Measurements from ENCODE around the gene DNAJB1. TPM values are rescaled to one million over a fixed set of nuclear protein-coding genes. Genes with fewer than 3 reads are reported as not detected.

The DNAJB1 gene
- total RNA-seq, 1 experiment from 2014 or later, result 77.7 TPM

DNA sequence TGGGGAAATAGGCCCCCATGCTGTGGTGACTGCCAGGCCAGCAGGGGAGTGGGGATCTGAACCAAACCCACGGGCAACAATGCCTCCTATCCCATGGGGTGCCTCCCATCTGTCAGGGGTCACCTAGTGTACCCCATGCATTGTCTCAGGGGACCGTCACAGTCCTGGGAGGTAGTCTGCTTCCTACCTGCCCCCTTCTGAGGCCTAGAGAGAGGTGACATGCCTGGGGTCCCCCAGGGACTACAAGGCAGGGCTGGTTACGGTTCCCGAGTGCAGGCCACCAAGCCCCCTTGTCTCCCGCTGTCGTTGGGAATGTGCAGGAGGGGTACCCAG lies 42.5 kb upstream of the DNAJB1 start:
- Histone ChIP-seq H3T11ph (ENCODE audit: low read length) (no peak overlapping the region), H3K27me3 (ENCODE audit: insufficient read depth, low read length) (no peaks in the 10 kb centered on the region), H2AK5ac (ENCODE audit: insufficient read length, low read length) (no peak overlapping the region), H4K20me1 (ENCODE audit: control insufficient read depth, insufficient read depth, insufficient read length) (no peaks in the 10 kb centered on the region), H3K4ac (ENCODE audit: low read depth, low read length) (no peak overlapping the region), H3K9me3 (ENCODE audit: control insufficient read depth, low read depth, low read length) (no peaks in the 10 kb centered on the region), H3K27ac (ENCODE audit: insufficient read length, low read depth, low read length) (no peak overlapping the region), H3K4me2 (ENCODE audit: insufficient read depth, insufficient read length, low read length) (no peak overlapping the region), H3K23ac (ENCODE audit: insufficient read length, low read depth, low read length) (no peak overlapping the region), H3K9ac (ENCODE audit: extremely low read depth, insufficient read length, low read length) (no peak overlapping the region), H3K14ac (ENCODE audit: insufficient read depth, low read length) (no peak overlapping the region), H3K18ac (ENCODE audit: insufficient read length, low read depth, low read length) (no peak overlapping the region), H2BK5ac (ENCODE audit: insufficient read length, low read length) (no peak overlapping the region), H3K4me1 (ENCODE audit: insufficient read depth, low read length) (no peaks in the 10 kb centered on the region; the same call in 1 of the 2 replicates), H2BK12ac (ENCODE audit: insufficient read length, low read depth, low read length) (no peak overlapping the region), H2BK15ac (ENCODE audit: low read depth, low read length) (no peak overlapping the region), H4K8ac (replicated peaks; ENCODE audit: insufficient read length, low read depth, low read length) (no peak overlapping the region), H3K79me1 (ENCODE audit: insufficient read depth, low read depth, low read length, poor library complexity, severe bottlenecking) (peaks cover 9% of the 10 kb centered on the region), H4K5ac (ENCODE audit: insufficient read length, low read depth, low read length) (no peak overlapping the region), H4K91ac (ENCODE audit: insufficient read length, low read depth, low read length) (no peak overlapping the region), H2BK120ac (ENCODE audit: low read depth, low read length, poor library complexity, severe bottlenecking) (no peak overlapping the region), H2AFZ (ENCODE audit: low read length) (no peak overlapping the region), H3K23me2 (ENCODE audit: insufficient read length, low read depth, low read length, poor library complexity, severe bottlenecking) (no peaks in the 10 kb centered on the region), H3K56ac (ENCODE audit: insufficient read length, low read depth, low read length) (no peak overlapping the region), H3K79me2 (ENCODE audit: insufficient read depth, low read length) (peaks cover 1% of the 10 kb centered on the region; the same call in 1 of the 2 replicates), H2BK20ac (ENCODE audit: low read depth, low read length, poor library complexity, severe bottlenecking) (no peak overlapping the region)
- no peaks in the 10 kb centered on the region for H3K27me3 Mint-ChIP-seq (ENCODE audit: low read depth)
- peaks cover 2 to 5% (median 3%) of the 10 kb centered on the region in 3 experiments; a peak in 5 of 7 replicates for H3K36me3 Mint-ChIP-seq (ENCODE audit: insufficient read depth in 1 of 3, low read depth in 3 of 3)
- H3K9me3 Mint-ChIP-seq, result no peaks in the 10 kb centered on the region
- H3K4me1 Mint-ChIP-seq, result peaks cover 36 to 52% of the 10 kb centered on the region in 2 experiments
- no CpG with 5 or more reads among the region's 6 CpGs for WGBS (ENCODE audit: extremely low coverage, insufficient read length, low lambda C conversion rate)
- H3K27ac Mint-ChIP-seq, result peak overlapping the region; percentile 90 to 96 (median 94); a peak in 4 of 7 replicates
- H3K4me3 Mint-ChIP-seq, result no peak overlapping the region; a peak in 1 of 5 replicates
- no peak for DNase-seq
- TF ChIP-seq, protein P1, sequence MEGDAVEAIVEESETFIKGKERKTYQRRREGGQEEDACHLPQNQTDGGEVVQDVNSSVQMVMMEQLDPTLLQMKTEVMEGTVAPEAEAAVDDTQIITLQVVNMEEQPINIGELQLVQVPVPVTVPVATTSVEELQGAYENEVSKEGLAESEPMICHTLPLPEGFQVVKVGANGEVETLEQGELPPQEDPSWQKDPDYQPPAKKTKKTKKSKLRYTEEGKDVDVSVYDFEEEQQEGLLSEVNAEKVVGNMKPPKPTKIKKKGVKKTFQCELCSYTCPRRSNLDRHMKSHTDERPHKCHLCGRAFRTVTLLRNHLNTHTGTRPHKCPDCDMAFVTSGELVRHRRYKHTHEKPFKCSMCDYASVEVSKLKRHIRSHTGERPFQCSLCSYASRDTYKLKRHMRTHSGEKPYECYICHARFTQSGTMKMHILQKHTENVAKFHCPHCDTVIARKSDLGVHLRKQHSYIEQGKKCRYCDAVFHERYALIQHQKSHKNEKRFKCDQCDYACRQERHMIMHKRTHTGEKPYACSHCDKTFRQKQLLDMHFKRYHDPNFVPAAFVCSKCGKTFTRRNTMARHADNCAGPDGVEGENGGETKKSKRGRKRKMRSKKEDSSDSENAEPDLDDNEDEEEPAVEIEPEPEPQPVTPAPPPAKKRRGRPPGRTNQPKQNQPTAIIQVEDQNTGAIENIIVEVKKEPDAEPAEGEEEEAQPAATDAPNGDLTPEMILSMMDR (conservative IDR thresholded peaks at IDR 0.05), result no peak

Measured in H9 (cell line).